Activated naive CD4-positive, alpha-beta T cell treated with anti-CD3 and anti-CD28 coated beads, Interleukin-2, amount 50 U/mL, for 16 hours (primary cell): ENCODE measurements around the gene PLD3.
A peak's percentile ranks its signal among the peaks of the same experiment; 100 is the strongest.

ENCODE experiments used
- DNase-seq: peaks from one replicate; pipeline ENCODE4 v3.0.0-alpha.2; 2020

The PLD3 gene

DNA sequence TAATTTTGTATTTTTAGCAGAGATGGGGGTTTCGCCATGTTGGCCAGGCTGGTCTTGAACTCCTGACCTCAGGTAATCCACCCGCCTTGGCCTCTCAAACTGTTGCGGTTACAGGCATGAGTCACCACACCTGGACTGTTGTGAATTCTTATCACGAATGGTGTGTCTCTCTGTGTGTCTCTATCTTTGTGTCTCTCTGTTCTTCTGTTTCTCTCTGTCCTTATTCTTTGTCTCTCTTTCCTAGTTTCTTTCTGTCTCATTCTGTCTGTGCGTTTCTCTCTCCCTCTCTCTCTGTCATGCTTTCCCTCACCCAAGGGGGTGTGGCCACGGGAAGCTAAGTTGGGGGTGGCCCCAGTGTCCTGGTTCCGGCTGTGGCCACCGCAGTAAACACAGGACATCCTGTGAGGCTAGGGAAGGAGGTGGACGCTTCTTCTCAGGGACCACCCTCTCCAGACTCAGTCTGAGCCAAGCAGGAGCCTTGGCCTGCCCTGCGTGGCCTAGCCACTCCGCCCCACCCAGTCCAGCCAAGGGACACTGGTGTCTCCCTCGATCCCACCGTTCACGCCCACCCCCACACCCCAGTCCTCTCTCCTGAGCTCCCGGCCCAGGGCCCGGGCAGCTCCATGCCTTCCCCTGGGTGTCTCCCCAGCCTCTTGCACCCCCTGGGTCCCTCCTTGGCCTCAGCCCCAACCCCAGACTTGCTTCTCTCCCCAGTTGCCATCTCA is 68.6 kb downstream of the PLD3 start:
- DNase-seq = no peak

DNA sequence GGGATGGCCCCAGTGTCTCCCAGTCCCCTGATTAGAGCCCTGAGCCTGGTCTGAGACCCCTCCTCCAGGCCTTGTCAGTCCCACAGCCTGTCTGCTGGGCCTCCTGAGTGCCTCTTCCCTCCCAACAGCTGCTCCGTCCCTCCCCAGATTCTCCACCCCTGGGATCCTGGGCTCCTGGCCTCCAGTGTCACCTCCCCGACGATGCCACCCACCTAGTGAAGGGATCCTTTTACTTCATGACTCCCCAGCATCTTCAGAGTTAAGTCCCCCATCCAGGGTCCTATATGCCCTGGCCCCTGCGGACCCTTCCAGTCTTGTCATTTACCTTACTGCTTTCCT is 69.1 kb downstream of the PLD3 start:
- no peak for DNase-seq

DNA sequence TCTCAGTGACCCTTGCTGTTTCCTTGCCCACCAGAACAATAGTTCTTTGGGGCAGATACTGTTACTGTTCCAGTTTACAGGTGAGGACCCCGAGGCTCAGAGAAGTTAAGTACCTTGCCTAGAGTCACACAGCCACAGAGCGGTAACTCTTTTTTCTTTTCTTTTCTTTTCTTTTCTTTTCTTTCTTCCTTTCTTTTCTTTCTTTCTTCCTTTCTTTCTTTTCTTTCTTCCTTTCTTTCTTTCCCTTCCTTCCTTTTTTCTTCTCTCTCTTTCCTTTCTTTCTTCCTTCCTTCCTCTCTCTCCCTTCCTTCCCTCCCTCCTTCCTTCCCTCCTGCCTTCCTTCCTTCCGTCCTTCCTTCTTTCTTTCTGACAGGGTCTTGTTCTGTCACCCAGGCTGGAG is 69.5 kb downstream of the PLD3 start:
- no peak for DNase-seq

DNA sequence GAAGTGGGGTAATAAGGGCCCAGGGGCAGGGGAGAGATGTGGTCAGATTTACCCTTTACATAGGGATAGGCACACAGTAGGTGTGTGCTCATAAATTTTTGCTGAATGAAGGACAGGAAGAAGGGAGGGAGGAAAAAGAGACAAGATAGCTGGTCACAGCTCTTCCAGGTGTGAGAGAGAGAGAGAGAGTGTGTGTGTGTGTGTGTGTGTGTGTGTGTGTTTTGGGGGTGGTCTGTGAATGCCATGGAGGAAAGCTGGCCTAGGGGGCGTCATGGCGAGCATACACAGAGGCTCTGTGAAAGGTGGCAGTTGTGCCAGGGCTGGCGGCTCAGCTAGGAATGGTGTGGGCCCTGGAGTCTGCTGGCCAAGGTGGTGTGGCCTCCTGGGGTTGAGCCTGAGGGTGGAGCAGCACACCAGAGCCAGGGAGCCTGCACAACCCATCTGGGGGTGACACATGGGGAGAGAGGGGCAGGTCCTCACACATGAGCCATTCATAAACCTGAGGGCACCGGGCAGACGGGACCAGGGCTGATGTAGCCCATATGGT is 70.6 kb downstream of the PLD3 start:
- DNase-seq = no peak

DNA sequence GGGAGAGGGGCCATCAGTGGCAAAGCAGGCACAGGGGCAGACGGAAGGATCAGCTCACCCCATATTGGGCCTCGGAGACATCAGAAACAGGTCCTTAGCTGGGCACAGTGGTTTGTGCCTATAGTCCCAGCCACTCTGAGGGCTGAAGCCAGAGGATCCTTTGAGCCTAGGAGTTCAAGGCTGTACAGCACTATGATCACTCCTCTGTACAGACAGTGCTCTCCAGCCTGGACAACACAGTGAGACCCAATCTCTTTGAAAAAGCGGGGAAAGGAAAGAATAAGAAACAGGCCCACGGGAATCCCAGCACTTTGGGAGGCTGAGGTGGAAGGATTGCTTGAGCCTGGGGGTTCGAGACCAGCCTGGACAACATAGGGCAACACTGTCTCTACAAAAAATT is 71.3 kb downstream of the PLD3 start:
- DNase-seq = no peak

DNA sequence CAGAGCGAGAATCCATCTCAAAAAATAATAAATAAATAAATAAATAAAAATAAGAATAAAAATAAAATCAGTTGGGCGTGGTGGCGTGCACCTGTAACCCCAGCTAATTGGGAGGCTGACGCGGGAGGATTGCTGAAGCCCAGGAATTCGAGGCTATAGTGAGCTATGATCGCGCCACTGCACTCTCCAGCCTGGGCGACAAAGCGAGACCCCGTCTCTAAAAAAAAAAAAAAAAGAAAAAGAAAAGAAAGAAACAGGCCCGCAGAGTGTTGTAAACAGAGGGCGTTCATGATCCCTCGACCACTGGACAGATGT is 71.9 kb downstream of the PLD3 start:
- DNase-seq = no peak

DNA sequence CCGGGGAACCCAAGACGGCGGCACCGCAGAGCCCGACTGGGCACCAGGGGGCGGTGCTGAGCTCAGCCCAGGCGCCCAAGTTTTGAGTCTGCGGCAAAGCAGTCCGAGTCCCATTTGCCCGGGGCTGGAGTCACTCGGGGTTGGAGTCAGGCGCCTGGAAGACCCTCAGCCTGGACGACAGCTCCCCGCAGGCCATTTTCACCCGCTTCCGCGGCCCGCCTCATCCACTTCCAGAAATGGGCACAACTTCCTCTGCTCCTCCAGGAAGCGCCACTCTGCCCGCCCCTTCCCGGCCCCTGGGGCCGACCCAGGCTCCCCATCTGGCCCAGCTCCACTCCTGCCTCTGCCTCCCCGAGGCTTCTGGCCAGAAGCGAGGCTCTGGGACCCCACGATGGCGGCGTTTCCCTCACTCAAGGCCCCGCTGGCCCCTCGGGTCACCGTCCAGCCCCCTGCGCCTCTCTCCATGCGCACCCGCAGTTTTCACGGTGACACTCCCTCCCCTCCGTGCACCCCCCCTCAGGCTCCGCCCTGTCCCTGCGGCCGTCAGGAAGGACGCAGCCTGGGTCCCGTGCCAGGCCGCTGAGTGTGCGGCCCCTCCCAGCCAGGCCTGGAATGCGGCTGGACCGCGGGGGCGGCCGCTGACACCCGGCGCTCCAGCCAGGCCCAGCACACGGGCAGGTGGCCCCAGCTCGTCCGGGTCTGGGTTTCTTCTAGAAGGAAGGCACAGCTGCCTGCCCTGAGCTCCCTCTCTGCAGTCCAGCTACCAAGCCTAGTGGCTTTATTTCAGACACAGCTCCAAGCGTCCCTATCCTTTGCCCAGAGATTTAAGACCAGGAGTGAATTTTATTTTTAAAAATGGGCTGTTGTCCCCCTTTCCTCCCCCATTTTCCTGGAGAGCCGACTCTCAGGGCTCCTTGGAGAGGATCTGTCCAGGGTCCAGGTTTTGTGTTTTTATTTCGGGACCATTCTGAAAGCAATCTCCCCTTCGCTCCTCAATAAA is 72.6 kb downstream of the PLD3 start:
- DNase-seq = peak; percentile 71

DNA sequence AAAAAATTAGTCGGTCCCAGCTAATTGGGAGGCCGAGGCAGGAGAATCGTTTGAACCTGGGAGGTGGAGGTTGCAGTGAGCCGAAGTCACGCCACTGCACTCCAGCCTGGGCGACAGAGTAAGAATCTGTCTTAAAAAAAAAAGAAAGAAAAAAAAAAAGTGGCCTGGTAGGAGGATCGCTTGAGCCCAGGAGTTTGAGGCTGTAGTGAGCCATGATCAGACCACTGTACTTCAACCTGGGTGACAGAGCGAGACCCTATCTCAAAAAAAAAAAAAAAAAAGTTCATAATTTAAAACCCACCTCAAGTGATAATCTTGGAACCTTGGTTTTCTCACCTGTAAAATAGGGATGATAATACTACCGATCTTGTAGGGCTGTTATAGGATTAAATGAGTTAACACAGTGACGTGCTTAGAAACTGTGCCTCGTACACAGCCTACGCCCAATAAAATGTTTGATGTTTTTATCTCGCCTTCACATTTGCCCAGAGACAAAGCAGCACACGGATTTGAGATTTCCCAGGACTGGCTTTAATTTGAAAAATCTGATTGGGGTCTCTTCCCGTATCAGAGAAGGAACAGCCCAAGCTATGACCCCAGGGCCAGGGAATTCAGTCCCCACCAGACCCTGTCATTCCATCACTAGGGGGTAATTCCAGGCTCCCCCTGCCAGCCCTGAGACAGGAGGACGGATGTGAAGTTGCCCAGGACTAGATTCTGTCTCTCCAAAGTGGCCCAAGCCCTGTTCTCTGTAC is 73.7 kb downstream of the PLD3 start:
- DNase-seq = no peak

DNA sequence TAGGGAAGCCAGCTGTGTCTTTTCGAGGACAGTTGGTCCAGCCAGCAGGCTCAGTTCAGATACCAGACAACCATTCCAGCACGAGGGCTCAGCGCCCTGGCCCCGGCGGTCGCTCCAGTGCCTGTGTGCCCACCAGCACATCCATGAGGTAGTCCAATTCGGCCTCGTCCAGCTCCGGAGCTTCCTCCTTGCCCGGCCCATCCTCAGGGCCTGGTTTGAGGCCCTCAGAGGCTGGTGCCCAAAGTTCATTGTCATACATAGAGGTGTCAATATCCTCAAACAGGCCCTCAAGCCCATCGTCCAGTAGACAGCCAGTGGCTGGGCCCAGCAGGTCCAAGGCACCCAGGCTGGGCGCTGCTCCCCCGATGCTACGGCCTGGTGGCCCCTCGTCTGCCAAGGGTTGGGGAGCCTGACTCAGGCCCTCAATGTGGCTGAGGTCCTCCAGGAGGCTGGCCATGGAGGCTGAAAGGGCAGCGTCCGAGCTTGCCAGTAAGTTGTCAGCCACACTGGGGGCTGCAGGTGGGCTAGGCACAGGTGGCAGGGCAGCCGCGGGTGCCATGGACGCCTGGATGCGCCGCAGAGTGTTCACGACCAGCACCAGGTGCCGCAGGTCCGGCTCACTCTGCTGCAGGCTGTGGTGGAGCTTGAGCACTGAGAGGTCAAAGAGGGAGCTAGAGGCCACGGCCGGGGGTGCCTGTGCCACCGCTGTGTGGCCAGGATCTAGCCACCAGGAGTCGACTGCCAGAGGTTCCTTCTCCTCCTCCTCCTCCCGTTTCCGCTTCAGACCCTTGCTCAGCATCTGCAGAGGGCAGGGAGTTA is 74.5 kb downstream of the PLD3 start:
- no peak for DNase-seq

DNA sequence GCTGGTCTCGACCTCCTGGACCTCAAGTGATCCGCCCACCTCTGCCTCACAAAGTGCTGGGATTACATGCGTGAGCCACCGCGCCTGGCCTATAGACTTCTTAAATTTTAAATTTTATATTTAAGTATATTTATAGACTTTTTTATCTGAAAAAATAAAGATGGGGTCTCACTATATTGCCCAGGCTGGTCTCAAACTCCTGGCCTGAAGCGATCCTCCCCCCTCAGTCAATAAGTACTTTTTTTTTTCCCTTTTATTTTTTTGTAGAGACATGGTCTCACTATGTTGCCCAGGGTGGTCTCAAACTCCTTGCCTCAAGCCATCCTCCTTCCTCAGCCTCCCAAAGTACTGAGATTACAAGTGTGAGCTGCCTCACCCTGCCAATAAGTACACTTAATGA is 75.4 kb downstream of the PLD3 start:
- DNase-seq = no peak

DNA sequence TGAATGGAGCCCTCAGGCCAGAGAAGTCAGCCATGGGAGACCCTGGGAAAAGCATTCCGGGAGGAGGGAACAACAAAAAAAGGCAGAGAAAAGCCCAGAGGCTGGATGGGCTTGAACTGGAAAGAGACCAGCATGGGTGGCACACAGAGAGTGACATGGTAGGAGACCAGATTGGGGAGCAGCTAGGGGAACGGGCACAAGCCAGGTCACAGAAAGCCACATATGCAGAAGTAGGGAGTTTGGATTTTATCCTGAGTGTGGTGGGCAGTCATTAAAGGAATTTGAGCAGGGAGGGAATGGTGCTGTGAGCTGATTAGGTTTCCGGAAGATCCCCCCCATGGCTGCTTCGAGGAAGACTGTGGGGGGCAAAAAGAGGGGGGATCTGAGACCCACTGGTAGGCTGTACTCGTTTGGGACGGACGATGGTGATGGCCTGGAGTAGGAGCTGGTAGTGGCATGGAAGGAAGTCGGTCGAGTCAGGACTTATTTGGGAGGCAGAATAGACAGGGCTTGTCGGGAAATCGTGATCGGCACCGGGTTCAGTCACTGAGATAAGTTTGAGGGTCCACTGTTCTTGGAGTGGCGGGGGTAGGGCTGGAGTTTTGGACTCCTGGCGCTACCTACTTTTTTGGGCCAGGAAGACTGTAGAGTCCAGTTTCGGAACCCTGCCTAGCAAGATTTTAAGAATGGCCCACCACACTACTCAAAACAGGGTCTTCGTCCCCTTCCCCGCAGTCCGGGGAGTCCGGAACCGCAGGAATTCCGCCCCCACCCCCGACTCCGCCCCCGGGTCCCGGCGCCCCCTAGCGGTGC is 76.3 kb downstream of the PLD3 start:
- DNase-seq = no peak

DNA sequence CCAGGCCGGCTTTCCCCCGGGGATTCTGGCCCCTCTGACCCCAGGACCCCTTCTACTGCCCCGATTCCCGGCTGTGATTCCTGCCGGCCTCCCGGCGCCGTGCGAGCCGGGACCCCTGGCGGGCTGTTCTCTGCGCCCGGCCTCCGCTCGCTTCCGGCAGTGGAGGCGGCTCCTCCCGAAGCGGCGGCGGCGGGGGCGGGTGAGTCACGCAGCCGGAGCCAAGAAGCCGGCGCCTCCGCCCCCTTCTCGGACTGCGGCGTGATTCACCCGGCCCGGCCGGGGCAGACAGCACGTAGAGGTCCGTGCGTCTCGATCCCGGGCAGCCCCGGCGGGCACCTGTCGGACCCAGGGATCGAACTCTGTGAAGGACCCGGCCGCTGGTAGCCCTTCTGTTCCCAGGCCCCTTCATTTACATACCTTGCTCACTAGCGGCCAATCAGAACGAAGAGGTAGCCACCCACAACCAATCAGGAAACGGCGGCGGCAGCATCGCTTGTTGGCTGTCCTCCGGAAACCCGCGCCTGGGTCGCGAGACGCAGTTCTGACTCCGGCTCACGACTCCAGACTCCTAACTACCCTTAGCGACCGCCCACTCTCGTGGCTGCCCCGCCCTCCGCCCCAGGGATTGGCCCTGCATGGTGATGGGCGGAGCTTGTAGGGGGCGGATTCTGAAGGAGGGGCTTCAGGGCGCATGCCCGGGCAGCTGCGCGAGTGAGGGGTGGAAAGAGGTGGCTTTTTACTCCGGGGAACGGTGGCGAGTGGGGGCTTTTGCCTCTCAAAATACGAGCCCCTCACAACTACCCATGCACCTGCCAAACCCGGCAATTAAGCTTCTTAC is 77.2 kb downstream of the PLD3 start, which contains the start of gene SERTAD1:
TSS of gene SERTAD1 (minus strand) at position 543 of the 838 bp plus-strand sequence. CDS start 2,446 bp downstream, outside the sequence.
- DNase-seq = peak; percentile 100
